Measurements from ENCODE around the gene PACS2.

Gene PACS2

DNA sequence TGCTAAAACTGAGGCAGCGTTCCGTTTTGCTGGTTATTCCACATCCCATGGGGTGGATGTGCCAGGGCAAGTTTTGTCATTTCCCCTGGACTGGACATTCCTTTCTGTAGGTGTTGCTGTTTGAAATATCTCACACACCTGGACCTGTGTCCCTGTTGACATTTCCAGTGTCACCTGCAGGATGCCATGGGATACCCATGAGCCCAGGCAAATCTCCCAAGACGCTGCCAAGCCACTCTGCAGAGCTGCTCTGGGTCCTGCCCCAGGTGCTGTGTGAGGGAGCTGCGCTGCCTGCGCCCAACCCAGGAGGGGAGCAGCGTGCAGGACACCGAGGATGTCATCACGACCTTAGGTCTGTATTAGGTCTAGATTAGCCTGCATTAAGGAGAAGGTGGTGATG, 5.2 kb upstream of the PACS2 start:
- TF ChIP-seq, protein P1, sequence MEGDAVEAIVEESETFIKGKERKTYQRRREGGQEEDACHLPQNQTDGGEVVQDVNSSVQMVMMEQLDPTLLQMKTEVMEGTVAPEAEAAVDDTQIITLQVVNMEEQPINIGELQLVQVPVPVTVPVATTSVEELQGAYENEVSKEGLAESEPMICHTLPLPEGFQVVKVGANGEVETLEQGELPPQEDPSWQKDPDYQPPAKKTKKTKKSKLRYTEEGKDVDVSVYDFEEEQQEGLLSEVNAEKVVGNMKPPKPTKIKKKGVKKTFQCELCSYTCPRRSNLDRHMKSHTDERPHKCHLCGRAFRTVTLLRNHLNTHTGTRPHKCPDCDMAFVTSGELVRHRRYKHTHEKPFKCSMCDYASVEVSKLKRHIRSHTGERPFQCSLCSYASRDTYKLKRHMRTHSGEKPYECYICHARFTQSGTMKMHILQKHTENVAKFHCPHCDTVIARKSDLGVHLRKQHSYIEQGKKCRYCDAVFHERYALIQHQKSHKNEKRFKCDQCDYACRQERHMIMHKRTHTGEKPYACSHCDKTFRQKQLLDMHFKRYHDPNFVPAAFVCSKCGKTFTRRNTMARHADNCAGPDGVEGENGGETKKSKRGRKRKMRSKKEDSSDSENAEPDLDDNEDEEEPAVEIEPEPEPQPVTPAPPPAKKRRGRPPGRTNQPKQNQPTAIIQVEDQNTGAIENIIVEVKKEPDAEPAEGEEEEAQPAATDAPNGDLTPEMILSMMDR (IDR thresholded peaks at IDR 0.05; ENCODE audit: low read depth, low read length) = no peak
- H3K4me3 ChIP-seq (replicated peaks in 1 of 2; ENCODE audit: low read depth in 2 of 2, low read length in 2 of 2) = no peak overlapping the region
- DNase-seq (ENCODE audit: low read depth in 2 of 2) = no peak

DNA sequence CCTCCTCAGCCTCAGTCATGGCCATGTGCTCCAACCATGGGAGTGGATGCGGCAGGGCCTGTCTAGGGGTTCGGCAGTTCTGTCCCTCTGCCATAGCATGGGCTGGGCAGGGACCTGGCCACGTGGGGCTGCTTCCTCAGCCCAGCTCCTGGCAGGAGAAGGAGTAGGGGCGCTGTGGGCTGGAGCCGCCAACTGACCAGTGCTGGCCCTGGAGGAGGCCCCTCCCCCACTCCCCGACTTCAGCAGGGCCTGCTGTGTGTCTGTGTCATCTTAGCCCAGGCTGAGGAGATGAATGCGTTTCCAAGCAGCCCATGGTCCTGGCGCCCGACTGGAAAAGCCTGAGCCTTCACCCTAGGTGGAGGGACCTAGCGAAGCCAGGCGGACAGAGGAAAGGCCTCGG, 2.7 kb upstream of the PACS2 start:
- no peak overlapping the region for H3K4me3 ChIP-seq (replicated peaks in 1 of 2; ENCODE audit: low read depth in 2 of 2, low read length in 2 of 2)
- DNase-seq (ENCODE audit: low read depth in 2 of 2) = no peak
- TF ChIP-seq, protein P1 (IDR thresholded peaks at IDR 0.05; ENCODE audit: low read depth, low read length) = no peak

DNA sequence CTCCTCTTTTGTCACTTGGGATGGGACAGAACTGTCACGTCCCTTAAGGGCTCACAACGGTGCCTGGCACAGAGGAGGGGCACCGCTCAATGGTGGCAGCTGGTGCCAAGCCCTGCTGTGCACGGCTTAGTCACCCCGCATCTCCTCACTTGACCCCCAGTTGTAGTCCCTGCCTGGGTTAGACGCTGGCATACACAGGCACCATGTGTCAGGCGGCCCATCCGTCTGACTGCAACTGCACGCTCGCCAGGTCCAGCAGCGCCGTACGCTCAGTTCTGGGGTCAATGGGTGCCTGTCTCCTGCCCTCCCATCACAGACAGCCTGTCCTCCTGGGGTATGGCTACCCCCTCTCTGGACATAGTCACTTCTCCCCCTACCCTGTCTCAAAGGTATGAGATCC, 1.6 kb upstream of the PACS2 start:
- no peak for DNase-seq (ENCODE audit: low read depth in 2 of 2)
- H3K4me3 ChIP-seq (replicated peaks in 1 of 2; ENCODE audit: low read depth in 2 of 2, low read length in 2 of 2) = no peak overlapping the region
- TF ChIP-seq, protein P1 (IDR thresholded peaks at IDR 0.05; ENCODE audit: low read depth, low read length) = no peak

DNA sequence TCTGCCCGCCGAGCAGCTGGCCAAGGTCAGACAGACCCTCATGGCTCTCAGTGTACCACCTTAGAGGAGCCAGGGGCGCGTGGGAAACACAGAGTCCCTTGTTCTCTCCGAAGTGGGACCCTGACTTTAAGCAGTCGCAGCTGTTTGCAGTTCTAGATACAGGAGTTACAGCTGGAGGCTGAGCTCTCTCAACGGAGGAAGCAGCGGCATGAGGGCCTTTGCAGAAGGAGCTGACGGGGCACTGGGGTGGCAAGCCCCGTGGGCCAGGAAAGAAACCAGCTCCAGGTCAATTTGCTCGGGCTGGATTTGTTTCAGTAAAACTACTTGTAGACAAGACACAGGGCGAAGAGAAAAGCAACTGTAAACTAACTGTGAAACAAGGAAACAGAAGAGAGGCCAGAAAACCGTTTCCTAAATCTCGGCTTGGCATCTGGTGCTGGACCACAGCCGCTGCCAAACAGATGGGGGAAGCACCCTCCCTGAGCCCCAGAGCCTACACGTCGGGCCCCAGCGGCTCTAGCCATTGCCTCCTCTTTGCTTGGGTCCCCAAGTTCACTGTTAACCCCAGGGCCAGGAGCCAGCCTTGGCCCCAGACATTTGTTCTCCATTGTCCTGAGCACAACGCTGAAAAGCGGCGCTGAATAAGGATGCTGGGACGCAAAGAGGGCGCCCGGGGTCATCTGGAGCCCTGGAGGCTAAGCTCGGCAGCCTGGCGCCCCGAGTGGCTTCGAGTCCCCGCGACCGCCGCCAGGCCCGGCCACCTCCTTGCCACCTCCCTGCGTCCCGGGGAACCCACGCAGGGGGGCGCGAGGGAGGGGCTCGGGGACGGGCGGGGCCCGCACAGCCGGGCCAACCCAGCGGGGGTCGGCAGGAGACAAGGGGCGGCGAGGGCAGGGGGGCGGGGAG, 914 bp upstream of the PACS2 start:
- H3K4me3 ChIP-seq (replicated peaks in 1 of 2; ENCODE audit: low read depth in 2 of 2, low read length in 2 of 2) = peak overlapping the region; percentile 49 to 57
- DNase-seq (ENCODE audit: low read depth in 2 of 2) = peak in 1 of 2 donors; percentile 18
- TF ChIP-seq, protein P1 (IDR thresholded peaks at IDR 0.05; ENCODE audit: low read depth, low read length) = no peak

DNA sequence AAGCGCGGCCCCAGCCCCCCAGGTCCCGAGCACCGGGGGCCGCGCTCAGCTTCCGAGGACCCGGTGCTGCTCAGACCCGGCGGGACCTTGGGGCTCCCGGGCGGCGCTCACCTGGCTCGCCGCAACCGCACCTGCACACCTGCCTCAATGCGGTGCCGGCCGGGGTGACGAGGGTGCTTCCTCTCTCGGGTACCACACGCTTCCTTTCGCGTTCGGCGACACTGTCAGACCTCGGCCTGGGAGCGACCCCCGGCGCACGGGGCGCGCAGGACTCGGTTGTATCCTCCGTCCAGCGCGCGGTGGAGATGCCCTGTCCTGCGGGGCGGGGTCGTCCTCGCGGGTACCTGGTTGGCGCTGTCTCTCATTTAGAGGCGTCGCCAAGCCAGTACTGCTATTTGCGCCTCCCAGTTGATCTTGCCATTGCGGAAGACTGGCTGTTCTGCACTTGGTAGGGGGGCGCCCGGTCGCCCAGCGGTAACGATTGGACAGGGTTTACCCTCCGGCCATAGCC, 718 bp downstream of the PACS2 start:
- TF ChIP-seq, protein P1 (IDR thresholded peaks at IDR 0.05; ENCODE audit: low read depth, low read length) = no peak
- H3K4me3 ChIP-seq (replicated peaks in 1 of 2; ENCODE audit: low read depth in 2 of 2, low read length in 2 of 2) = peak overlapping the region; percentile 60 to 79
- DNase-seq (ENCODE audit: low read depth in 2 of 2) = peak in 1 of 2 donors; percentile 42

DNA sequence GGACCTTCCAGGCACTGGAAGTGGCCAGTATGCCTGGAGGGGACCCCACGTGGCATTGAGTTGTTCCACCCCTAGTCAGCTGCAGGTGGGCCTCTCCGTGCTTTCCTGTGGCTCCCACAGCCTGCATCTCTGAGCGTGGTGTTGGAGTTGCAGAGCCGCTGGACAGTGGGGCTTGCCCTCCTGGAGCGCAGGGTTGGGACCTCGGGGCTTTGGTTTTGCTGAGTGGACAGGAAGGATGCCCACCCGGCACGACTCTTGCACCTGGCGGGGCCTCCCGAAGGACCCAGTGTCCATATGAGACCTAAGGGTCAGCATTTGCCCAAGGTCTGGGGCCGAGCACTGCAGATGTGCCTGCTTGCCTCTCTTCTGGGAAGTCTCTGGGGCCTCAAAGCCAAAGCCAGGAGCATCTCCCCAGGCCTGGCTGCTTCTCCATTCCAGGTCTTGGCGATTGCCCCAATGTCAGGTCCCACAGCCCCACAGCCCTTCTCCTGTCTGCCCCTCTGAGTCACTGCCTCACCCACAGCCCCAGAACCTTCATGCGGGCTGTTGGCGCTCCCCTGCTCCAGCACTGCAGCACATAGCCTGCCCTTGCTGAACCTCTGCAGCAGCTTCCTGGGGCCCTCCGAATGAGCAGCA, 1.5 kb downstream of the PACS2 start:
- TF ChIP-seq, protein P1 (IDR thresholded peaks at IDR 0.05; ENCODE audit: low read depth, low read length) = no peak
- peak in 1 of 2 donors; percentile 15 for DNase-seq (ENCODE audit: low read depth in 2 of 2)
- H3K4me3 ChIP-seq (replicated peaks in 1 of 2; ENCODE audit: low read depth in 2 of 2, low read length in 2 of 2) = peak overlapping the region; percentile 60 to 79
